ENCODE results near the gene PIP5K1C.

DNA sequence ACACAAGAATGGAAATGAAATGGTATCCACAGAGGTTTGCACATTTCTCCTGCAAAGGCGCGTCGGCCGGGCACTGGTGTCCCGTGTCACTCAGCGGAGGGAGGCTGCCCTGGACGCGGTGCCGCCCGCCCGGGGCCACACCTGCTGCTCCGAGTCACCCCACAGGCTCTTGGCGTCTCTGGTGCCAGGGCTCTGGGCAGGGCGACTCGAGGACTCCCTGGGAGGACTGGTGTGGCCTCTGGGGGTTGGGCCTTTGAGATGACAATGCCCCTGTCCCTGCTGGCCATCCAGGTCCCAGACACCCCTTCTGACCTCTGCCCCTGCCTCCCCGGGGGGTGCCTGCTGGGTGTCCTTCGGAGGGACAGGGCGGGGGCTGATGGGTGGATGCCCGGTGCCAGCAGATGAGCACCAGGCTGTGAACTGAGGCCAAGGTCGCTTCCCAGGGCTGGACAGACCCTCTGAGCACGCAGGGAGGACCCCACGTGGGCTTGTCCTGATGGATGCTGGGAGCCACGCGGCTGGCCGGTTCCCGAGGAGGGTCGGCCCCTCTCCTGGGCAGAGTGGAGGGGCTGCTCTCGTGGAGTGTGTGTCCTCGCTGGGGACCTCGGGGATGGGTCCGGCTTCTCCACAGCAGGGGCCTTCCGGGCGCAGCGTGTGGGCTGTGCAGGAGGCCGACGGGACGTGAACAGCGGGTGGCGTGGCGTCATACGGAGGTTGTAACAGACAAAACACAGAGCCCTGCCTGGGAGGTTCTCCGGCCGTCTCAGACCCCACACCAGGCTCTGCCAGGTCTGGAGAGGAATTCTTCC lies 69.0 kb downstream of the PIP5K1C start:
- TF ChIP-seq, protein P1, sequence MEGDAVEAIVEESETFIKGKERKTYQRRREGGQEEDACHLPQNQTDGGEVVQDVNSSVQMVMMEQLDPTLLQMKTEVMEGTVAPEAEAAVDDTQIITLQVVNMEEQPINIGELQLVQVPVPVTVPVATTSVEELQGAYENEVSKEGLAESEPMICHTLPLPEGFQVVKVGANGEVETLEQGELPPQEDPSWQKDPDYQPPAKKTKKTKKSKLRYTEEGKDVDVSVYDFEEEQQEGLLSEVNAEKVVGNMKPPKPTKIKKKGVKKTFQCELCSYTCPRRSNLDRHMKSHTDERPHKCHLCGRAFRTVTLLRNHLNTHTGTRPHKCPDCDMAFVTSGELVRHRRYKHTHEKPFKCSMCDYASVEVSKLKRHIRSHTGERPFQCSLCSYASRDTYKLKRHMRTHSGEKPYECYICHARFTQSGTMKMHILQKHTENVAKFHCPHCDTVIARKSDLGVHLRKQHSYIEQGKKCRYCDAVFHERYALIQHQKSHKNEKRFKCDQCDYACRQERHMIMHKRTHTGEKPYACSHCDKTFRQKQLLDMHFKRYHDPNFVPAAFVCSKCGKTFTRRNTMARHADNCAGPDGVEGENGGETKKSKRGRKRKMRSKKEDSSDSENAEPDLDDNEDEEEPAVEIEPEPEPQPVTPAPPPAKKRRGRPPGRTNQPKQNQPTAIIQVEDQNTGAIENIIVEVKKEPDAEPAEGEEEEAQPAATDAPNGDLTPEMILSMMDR (conservative IDR thresholded peaks at IDR 0.05; ENCODE audit: low read depth, low read length): no peak
- TF ChIP-seq EZH2 (IDR thresholded peaks at IDR 0.05; ENCODE audit: borderline replicate concordance, low read depth, low read length, poor library complexity, severe bottlenecking): no peak
